ENCODE measurements around the gene RAP1GAP2.

RAP1GAP2 gene

DNA sequence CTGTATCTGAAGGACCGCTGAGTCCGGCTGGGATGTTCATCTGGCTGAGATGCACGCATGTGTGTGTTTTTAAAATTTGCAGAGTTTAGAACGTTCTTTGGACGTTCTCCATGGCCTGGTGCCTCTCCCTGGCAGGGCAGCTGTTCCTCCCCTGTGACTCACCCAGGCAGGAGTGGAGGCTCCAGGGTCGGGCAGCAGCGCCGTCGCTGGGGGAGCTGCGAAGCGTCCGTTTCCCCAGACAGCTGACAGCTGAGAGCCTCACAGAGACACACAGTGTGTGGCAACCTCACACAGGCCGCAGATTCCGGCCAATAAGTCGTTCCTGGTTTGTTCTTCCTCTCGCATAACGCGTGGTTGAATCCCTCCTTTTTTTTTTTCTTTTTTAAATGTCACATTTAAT lies 186.6 kb downstream of the RAP1GAP2 start:
- TF ChIP-seq, protein P1, sequence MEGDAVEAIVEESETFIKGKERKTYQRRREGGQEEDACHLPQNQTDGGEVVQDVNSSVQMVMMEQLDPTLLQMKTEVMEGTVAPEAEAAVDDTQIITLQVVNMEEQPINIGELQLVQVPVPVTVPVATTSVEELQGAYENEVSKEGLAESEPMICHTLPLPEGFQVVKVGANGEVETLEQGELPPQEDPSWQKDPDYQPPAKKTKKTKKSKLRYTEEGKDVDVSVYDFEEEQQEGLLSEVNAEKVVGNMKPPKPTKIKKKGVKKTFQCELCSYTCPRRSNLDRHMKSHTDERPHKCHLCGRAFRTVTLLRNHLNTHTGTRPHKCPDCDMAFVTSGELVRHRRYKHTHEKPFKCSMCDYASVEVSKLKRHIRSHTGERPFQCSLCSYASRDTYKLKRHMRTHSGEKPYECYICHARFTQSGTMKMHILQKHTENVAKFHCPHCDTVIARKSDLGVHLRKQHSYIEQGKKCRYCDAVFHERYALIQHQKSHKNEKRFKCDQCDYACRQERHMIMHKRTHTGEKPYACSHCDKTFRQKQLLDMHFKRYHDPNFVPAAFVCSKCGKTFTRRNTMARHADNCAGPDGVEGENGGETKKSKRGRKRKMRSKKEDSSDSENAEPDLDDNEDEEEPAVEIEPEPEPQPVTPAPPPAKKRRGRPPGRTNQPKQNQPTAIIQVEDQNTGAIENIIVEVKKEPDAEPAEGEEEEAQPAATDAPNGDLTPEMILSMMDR (IDR thresholded peaks at IDR 0.05) = no peak

GRCh38 chr17:2983255-2983654 lies 187.0 kb downstream of the RAP1GAP2 start:
- TF ChIP-seq, protein P1 (IDR thresholded peaks at IDR 0.05) = no peak

- TF ChIP-seq, protein P1 (IDR thresholded peaks at IDR 0.05) = no peak
Observed at GRCh38 chr17:2985318-2985717, 189.1 kb downstream of the RAP1GAP2 start.

GRCh38 chr17:2986925-2987324 lies 190.7 kb downstream of the RAP1GAP2 start:
- TF ChIP-seq, protein P1 (IDR thresholded peaks at IDR 0.05) = no peak

- TF ChIP-seq, protein P1 (IDR thresholded peaks at IDR 0.05) = no peak
Observed at GRCh38 chr17:2989855-2990254, 193.6 kb downstream of the RAP1GAP2 start.

DNA sequence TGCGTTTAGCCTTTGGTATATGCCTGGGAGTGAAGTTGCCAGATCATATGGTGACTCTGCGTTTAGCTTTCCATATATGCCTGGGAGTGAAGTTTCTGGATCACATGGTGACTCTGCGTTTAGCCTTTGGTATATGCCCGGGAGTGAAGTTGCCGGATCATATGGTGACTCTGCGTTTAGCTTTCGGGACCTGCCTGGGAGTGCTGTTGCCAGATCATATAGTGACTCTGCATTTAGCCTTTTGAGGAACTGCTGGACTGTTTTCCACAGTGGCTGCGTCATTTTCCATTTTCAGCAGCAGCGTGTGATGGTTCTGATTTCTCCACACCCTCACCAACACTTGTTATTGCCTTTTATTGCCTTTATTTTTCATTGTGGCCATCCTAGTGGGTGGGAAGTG lies 194.2 kb downstream of the RAP1GAP2 start:
- TF ChIP-seq, protein P1 (IDR thresholded peaks at IDR 0.05) = no peak

DNA sequence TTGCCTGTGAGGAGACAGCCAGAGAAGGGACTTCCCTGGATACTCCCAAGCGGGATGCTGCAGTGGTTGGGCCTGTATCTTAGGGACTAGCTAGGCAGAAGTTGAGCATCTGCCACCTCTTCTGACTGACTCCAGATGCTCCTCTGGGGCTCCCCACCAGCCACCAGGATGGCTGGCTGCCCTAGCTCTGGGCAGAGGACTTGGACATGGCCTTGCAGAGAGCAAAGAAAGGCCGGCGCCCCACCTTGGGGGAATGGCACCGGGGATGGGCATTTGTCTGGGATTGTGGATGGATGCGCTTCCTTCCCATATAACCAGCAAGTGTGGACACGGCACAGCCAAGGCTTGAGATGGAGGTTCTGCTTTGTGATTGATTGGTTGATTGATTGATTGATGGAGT lies 198.2 kb downstream of the RAP1GAP2 start:
- TF ChIP-seq, protein P1 (IDR thresholded peaks at IDR 0.05) = no peak

GRCh38 chr17:2995377-2995776 lies 199.1 kb downstream of the RAP1GAP2 start:
- TF ChIP-seq, protein P1 (IDR thresholded peaks at IDR 0.05) = no peak

Data from LNCAP (cell line).